ENCODE results near the gene CABLES2.

The CABLES2 gene

GRCh38 chr20:62394248-62395245, 12.5 kb downstream of the CABLES2 start:
- no peak for TF ChIP-seq CTCF (conservative IDR thresholded peaks at IDR 0.05; ENCODE audit: low read depth, low read length)
- no peak for DNase-seq (ENCODE audit: low read depth)
- H3K4me3 ChIP-seq (ENCODE audit: low read length): no peak overlapping the region

- no peak overlapping the region for H3K4me3 ChIP-seq (ENCODE audit: low read length)
- no peak for DNase-seq (ENCODE audit: low read depth)
- no peak for TF ChIP-seq CTCF (conservative IDR thresholded peaks at IDR 0.05; ENCODE audit: low read depth, low read length)
Measured at GRCh38 chr20:62393830-62394229, 13.3 kb downstream of the CABLES2 start.

GRCh38 chr20:62393335-62393665, 13.8 kb downstream of the CABLES2 start:
- H3K4me3 ChIP-seq (ENCODE audit: low read length): no peak overlapping the region
- no peak for TF ChIP-seq CTCF (conservative IDR thresholded peaks at IDR 0.05; ENCODE audit: low read depth, low read length)
- DNase-seq (ENCODE audit: low read depth): no peak

- TF ChIP-seq CTCF (conservative IDR thresholded peaks at IDR 0.05; ENCODE audit: low read depth, low read length): no peak
- DNase-seq (ENCODE audit: low read depth): no peak
- no peak overlapping the region for H3K4me3 ChIP-seq (ENCODE audit: low read length)
Measured at GRCh38 chr20:62392621-62393334, 14.3 kb downstream of the CABLES2 start.

GRCh38 chr20:62392077-62392418, 15.0 kb downstream of the CABLES2 start:
- no peak for DNase-seq (ENCODE audit: low read depth)
- TF ChIP-seq CTCF (conservative IDR thresholded peaks at IDR 0.05; ENCODE audit: low read depth, low read length): no peak

GRCh38 chr20:62391165-62392076, 15.7 kb downstream of the CABLES2 start:
- H3K4me3 ChIP-seq (ENCODE audit: low read length): no peak overlapping the region
- TF ChIP-seq CTCF (conservative IDR thresholded peaks at IDR 0.05; ENCODE audit: low read depth, low read length): no peak
- no peak for DNase-seq (ENCODE audit: low read depth)

More at GRCh38 chr20:62392077-62392418, 15.0 kb downstream of the CABLES2 start:
- H3K4me3 ChIP-seq (ENCODE audit: low read length): no peak overlapping the region

Data from retinal pigment epithelial cell (primary cell).